ENCODE data around the gene HINFP. TPM values are rescaled to one million over a fixed set of nuclear protein-coding genes. Genes with fewer than 3 reads are reported as not detected.
A peak's percentile ranks its signal among the peaks of the same experiment; 100 is the strongest.
"Not testable (repeated sequence)": the region's sequence is repeated elsewhere in the genome, so short reads cannot be mapped to it uniquely, and the experiment has no call there.

HINFP gene
- total RNA-seq, 2 donors from 2014 or later: 22.1 to 41.7 TPM

DNA sequence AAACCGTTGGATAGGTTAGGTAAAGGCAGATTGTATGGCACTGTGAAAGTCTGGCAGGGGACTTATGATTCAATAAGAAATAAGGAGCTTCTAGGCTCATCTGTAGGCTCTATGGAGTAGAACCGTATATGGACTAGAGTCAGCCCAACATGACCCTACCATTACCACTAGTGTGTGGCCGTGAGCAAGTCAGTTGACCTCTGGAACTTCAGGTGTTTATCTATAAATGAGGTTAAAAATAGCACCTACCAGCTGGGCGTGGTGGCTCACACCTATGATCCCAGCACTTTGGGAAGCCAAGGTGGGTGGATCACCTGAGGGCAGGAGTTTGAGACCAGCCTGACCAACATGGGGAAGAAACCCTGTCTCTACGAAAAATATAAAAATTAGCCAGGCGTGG lies 4.4 kb downstream of the HINFP start:
- TF ChIP-seq, protein P1, sequence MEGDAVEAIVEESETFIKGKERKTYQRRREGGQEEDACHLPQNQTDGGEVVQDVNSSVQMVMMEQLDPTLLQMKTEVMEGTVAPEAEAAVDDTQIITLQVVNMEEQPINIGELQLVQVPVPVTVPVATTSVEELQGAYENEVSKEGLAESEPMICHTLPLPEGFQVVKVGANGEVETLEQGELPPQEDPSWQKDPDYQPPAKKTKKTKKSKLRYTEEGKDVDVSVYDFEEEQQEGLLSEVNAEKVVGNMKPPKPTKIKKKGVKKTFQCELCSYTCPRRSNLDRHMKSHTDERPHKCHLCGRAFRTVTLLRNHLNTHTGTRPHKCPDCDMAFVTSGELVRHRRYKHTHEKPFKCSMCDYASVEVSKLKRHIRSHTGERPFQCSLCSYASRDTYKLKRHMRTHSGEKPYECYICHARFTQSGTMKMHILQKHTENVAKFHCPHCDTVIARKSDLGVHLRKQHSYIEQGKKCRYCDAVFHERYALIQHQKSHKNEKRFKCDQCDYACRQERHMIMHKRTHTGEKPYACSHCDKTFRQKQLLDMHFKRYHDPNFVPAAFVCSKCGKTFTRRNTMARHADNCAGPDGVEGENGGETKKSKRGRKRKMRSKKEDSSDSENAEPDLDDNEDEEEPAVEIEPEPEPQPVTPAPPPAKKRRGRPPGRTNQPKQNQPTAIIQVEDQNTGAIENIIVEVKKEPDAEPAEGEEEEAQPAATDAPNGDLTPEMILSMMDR (IDR thresholded peaks at IDR 0.05): no peak
- no peak for TF ChIP-seq POLR2AphosphoS5 (IDR thresholded peaks at IDR 0.05)
- TF ChIP-seq POLR2A (IDR thresholded peaks at IDR 0.05): no peak
- peaks cover 6% of the 10 kb centered on the region for H3K4me1 ChIP-seq (replicated peaks)

DNA sequence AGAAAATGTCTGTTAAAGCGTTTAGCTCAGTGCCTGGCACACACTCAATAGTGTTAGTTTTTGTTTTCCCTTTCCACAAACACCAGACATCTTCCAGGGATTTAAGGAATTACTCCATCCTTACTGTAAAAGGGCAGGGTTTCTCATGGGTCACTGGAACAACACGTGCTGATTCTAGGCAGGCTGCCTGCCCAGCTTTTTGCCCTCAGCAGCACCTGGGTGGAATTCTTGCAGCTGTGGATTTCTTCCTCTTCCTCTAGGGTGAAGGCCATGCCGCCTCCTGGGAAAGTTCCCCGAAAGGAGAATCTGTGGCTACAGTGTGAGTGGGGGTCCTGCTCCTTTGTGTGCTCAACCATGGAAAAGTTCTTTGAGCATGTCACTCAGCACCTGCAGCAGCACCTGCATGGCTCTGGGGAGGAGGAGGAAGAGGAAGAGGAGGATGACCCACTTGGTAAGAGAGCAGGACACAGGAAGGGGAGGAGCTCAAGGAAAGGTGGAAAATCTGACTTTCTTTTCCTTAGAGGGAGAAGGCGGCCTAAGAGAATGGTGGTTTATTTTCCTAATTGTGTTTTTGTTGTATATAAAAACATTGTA lies 5.4 kb downstream of the HINFP start:
- intact Hi-C loops (cut with DNase I): no loop called here
- Histone ChIP-seq H3K36me3 (peaks cover 0 to 6% of the 10 kb centered on the region in 2 donors), H3K27ac (no peak overlapping the region), H3K27me3 (replicated peaks; ENCODE audit: insufficient read depth) (no peaks in the 10 kb centered on the region), H3K9me3 (no peaks in the 10 kb centered on the region), H3K4me3 (no peak overlapping the region), H3K4me1 (replicated peaks) (peaks cover 6% of the 10 kb centered on the region)
- DNase-seq (ENCODE audit: low spot score): no peak
- no peak for TF ChIP-seq POLR2AphosphoS5 (IDR thresholded peaks at IDR 0.05)
- TF ChIP-seq POLR2A (IDR thresholded peaks at IDR 0.05): no peak
- TF ChIP-seq, protein P1 (IDR thresholded peaks at IDR 0.05): no peak
- 62% methylated on average over 5 of the region's 5 CpGs for WGBS

More for the DNA sequence above, 4.4 kb downstream of the HINFP start:
- Histone ChIP-seq H3K27me3 (replicated peaks; ENCODE audit: insufficient read depth) (no peaks in the 10 kb centered on the region), H3K27ac (no peak overlapping the region), H3K4me3 (no peak overlapping the region), H3K36me3 (no peaks in the 10 kb centered on the region), H3K9me3 (no peaks in the 10 kb centered on the region)
- intact Hi-C loops (cut with DNase I): no loop called here
- DNase-seq (ENCODE audit: low spot score): no peak
- 94% methylated on average over 6 of the region's 6 CpGs for WGBS

DNA sequence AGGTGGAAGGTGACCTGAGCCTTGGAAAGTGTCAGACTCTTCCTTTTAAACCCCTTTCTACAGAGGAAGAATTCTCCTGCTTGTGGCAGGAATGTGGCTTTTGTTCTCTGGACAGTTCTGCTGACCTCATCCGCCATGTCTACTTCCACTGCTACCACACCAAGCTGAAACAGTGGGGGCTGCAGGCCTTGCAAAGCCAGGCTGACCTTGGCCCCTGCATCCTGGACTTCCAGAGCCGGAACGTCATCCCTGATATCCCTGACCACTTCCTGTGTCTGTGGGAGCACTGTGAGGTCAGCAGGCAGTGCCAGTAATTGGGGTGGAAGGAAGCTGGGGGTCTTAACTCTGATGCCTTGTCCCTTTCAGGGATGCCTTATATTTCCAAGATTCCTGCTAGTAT lies 9.3 kb downstream of the HINFP start:
- TF ChIP-seq POLR2A (IDR thresholded peaks at IDR 0.05) (no peak), POLR2AphosphoS5 (IDR thresholded peaks at IDR 0.05) (no peak)
- TF ChIP-seq, protein P1 (IDR thresholded peaks at IDR 0.05): no peak
- peaks cover 0 to 18% of the 10 kb centered on the region in 2 donors for H3K36me3 ChIP-seq
- H3K4me1 ChIP-seq (replicated peaks): no peaks in the 10 kb centered on the region
- DNase-seq (ENCODE audit: low spot score): no peak
- H3K9me3 ChIP-seq: no peaks in the 10 kb centered on the region
- no peaks in the 10 kb centered on the region for H3K27me3 ChIP-seq (replicated peaks; ENCODE audit: insufficient read depth)
- H3K4me3 ChIP-seq: no peak overlapping the region
- 83% methylated on average over 3 of the region's 3 CpGs for WGBS
- intact Hi-C loops (cut with DNase I): no loop called here
- H3K27ac ChIP-seq: no peak overlapping the region

DNA sequence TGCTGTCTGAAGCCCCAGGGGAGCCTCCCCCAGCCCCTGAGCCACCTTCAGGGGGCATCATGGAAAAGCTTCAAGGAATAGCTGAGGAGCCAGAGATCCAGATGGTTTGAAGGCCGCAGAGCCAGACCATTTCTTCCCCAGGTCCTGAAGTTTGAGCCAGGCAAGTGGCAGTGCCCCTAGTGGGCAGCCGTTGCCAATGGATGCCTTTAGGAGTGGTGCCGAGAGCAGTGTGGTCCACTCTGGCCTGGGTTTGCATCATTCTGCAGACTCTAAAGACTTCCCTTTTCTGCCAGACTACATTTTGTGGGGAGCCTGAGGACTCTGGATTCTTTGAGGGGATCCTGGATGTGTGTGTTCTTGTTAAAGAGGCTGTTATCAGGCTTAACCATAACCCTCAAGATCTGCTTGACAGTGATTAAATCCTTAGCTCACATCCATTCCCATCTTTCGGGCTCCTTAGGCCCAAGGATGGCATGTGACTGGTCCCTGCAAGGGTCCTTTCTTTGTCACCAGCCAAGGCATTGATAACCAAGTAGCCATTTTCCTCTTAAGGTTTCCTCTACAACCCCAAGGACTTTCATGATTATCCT lies 13.1 kb downstream of the HINFP start:
- intact Hi-C loops (cut with DNase I): no loop called here
- TF ChIP-seq, protein P1 (IDR thresholded peaks at IDR 0.05): peak in 1 of 4 experiments; percentile 31
- TF ChIP-seq POLR2A (IDR thresholded peaks at IDR 0.05): no peak
- Histone ChIP-seq H3K4me3 (no peak overlapping the region), H3K27me3 (replicated peaks; ENCODE audit: insufficient read depth) (no peaks in the 10 kb centered on the region), H3K4me1 (replicated peaks) (no peaks in the 10 kb centered on the region), H3K9me3 (no peaks in the 10 kb centered on the region), H3K36me3 (peaks cover 0 to 18% of the 10 kb centered on the region in 2 donors), H3K27ac (no peak overlapping the region)
- WGBS: 51% methylated on average over 4 of the region's 4 CpGs
- DNase-seq (ENCODE audit: low spot score): no peak

DNA sequence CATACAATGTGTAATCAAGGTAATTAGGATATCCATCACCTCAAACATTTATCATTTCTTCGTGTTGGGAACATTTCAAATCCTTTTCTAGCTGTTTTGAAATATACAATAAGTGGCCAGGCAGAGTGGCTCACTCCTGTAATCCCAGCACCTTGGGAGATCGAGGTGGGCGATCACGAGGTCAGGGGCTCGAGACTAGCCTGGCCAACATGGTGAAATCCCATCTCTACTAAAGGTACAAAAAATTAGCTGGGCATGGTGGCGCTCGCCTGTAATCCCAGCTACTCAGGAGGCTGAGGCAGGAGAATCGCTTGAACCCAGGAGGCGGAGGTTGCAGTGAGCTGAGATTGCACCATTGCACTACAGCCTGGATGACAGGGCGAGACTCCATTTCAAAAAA lies 17.9 kb downstream of the HINFP start:
- DNase-seq (ENCODE audit: low spot score); H3K27ac ChIP-seq; H3K4me1 ChIP-seq (replicated peaks); intact Hi-C loops (cut with DNase I); H3K36me3 ChIP-seq; H3K4me3 ChIP-seq; H3K9me3 ChIP-seq; H3K27me3 ChIP-seq (replicated peaks; ENCODE audit: insufficient read depth): not testable (repeated sequence)
- 90% methylated on average over 10 of the region's 10 CpGs for WGBS

Measured in prostate gland (tissue), 2 donors.